Neuronal stem cell (in vitro differentiated cells): ENCODE results near the gene ERFL.
"Not testable (repeated sequence)": the region's sequence is repeated elsewhere in the genome, so short reads cannot be mapped to it uniquely, and the experiment has no call there.

Source experiments
- DNase-seq: peaks from one replicate; pipeline ENCODE4 v3.0.0-alpha.2; 2013; ENCODE audit warnings: low spot score
- H2AFZ ChIP-seq: one replicate; pipeline ENCODE4 v1.6.1; 2013; ENCODE audit warnings: mild to moderate bottlenecking, low read length, inconsistent platforms
- H2AK5ac ChIP-seq: 2 replicates; pipeline ENCODE4 v1.6.1; 2013; ENCODE audit warnings: low read depth, mild to moderate bottlenecking, inconsistent platforms, low read length, moderate library complexity, mixed read lengths
- H2BK120ac ChIP-seq: 2 replicates; pipeline ENCODE4 v1.6.1; 2013; ENCODE audit warnings: low read depth, mild to moderate bottlenecking, inconsistent platforms, low read length, moderate library complexity, mixed read lengths
- H2BK12ac ChIP-seq: one replicate; pipeline ENCODE4 v1.6.1; 2013; ENCODE audit warnings: low read length, inconsistent platforms
- H2BK15ac ChIP-seq: 2 replicates; pipeline ENCODE4 v1.6.1; 2013; ENCODE audit warnings: mild to moderate bottlenecking, low read length, inconsistent platforms, mixed read lengths
- H2BK5ac ChIP-seq: one replicate; pipeline ENCODE4 v1.6.1; 2013; ENCODE audit warnings: inconsistent platforms, mild to moderate bottlenecking, low read length, moderate library complexity
- H3K14ac ChIP-seq: one replicate; pipeline ENCODE4 v1.6.1; 2013; ENCODE audit warnings: low read length, inconsistent platforms
- H3K18ac ChIP-seq: 2 replicates; pipeline ENCODE4 v1.6.1; 2013; ENCODE audit warnings: low read length, inconsistent platforms
- H3K23ac ChIP-seq: 2 replicates; pipeline ENCODE4 v1.6.1; 2013; ENCODE audit warnings: low read depth, mild to moderate bottlenecking, mixed read lengths, low read length, inconsistent platforms; ENCODE audit not compliant: poor library complexity
- H3K27ac ChIP-seq: replicated peaks from 3 replicates; pipeline ENCODE4 v1.5.1; 2013; ENCODE audit warnings: low read length, inconsistent platforms
- H3K27me3 ChIP-seq, 3 experiments: 2 replicates each; pipeline ENCODE4 v1.6.1; 2013; ENCODE audit warnings: low read length in 3 of 3, mild to moderate bottlenecking in 2 of 3, inconsistent platforms in 1 of 3, low read depth in 1 of 3, mixed read lengths in 1 of 3, moderate library complexity in 1 of 3; ENCODE audit not compliant: control insufficient read depth in 3 of 3, insufficient read depth in 3 of 3
- H3K36me3 ChIP-seq, 2 donors: replicated peaks in 1 of 2; 2 replicates each; pipeline ENCODE4 v1.6.1; 2013; ENCODE audit warnings: low read length in 2 of 2; ENCODE audit not compliant: control insufficient read depth in 2 of 2, insufficient read depth in 2 of 2
- H3K4ac ChIP-seq: 2 replicates; pipeline ENCODE4 v1.6.1; 2013; ENCODE audit warnings: inconsistent platforms, mild to moderate bottlenecking, low read length, moderate library complexity
- H3K4me1 ChIP-seq, 2 donors: 1 replicate in 1 of 2; 2 replicates in 1 of 2; pipeline ENCODE4 v1.6.1; 2013; ENCODE audit warnings: low read length in 2 of 2, low read depth in 1 of 2; ENCODE audit not compliant: control insufficient read depth in 2 of 2, insufficient read depth in 1 of 2
- H3K4me2 ChIP-seq: one replicate; pipeline ENCODE4 v1.6.1; 2013; ENCODE audit warnings: mild to moderate bottlenecking, low read length, inconsistent platforms; ENCODE audit not compliant: insufficient read depth, poor library complexity, severe bottlenecking
- H3K4me3 ChIP-seq, 2 donors: 2 replicates each; pipeline ENCODE4 v1.5.1; 2013; ENCODE audit warnings: low read length in 2 of 2, mild to moderate bottlenecking in 2 of 2, inconsistent platforms in 1 of 2, moderate library complexity in 1 of 2
- H3K79me1 ChIP-seq: one replicate; pipeline ENCODE4 v1.6.1; 2013; ENCODE audit warnings: low read depth, mild to moderate bottlenecking, inconsistent platforms, low read length, moderate library complexity
- H3K9ac ChIP-seq: one replicate; pipeline ENCODE4 v1.6.1; 2013; ENCODE audit warnings: mild to moderate bottlenecking, low read depth, low read length, inconsistent platforms; ENCODE audit not compliant: poor library complexity
- H3K9me3 ChIP-seq, 2 donors: replicated peaks in 1 of 2; 2 replicates each; pipeline versions ENCODE3 to v1.6.1; 2013; ENCODE audit warnings: low read length in 2 of 2, mild to moderate bottlenecking in 2 of 2, inconsistent platforms in 1 of 2, low read depth in 1 of 2, mixed read lengths in 1 of 2, moderate library complexity in 1 of 2; ENCODE audit not compliant: control insufficient read depth in 2 of 2, insufficient read depth in 1 of 2
- H4K8ac ChIP-seq: one replicate; pipeline ENCODE4 v1.6.1; 2013; ENCODE audit warnings: low read depth, mild to moderate bottlenecking, inconsistent platforms, low read length, moderate library complexity
- H4K91ac ChIP-seq: one replicate; pipeline ENCODE4 v1.6.1; 2013; ENCODE audit warnings: low read length, low read depth, mild to moderate bottlenecking, inconsistent platforms; ENCODE audit not compliant: poor library complexity
- WGBS, 2 donors: extraction: QIAGEN DNeasy Blood & Tissue Kit; methylation state at CpG; one replicate each; pipeline ENCODE4 v1.1.7; 2013; ENCODE audit warnings: missing lambda C conversion rate in 2 of 2, mixed read lengths in 1 of 2; ENCODE audit not compliant: insufficient read length in 2 of 2, insufficient replicate concordance in 1 of 2; ENCODE audit errors: extremely low coverage in 2 of 2; 5-methylcytosine and 5-hydroxymethylcytosine counted together

ERFL gene

DNA sequence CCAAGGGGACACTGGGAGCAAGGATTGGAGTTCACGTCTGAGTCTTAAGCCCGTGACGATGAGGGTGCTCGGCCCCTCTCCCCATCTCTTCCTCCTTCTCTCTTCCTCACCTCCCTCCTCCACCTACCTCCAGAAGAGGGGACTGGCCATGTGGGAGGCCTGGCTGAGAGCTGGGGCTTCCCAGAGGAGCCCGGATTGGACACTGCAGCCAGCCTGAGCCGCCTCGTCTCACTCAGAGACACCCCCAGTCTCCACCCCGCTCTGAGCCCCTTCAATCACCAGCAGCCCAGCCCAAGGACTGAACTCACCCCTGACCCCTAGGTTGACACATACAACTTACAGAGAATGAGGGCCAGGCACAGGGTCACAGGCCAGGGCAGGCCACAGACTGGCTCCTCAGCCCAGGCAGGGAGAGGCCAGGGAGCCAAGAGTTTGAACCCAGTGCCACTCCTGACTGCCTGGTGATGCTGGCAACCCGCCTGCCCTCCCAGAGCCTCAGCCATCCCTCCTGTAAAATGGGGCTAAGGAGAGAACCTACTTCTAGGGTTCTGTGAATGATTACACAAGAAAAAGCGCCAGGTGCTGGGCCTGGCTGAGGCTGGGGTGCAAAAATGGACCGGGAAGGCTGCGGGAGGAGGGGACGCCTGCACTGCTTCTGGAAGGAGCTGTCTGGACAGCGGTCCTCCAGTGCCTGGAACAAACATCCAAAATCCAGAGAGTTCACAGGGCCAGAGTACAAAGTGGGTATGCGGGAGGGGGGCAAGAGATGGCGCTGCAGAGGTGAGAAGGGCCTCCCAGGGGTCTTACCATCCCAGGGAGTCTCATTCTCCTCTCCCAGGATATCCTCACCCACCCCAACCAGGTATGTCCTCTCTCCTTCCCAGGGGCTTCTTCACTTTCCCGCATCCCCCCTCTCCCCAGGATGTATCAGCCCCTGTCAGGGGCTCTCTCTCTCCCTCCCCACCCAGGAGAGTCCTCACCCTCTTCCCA lies 50.0 kb downstream of the ERFL start:
- Histone ChIP-seq H3K4me3 (no peak overlapping the region), H2BK120ac (no peak overlapping the region), H4K91ac (no peak overlapping the region), H3K14ac (no peak overlapping the region), H3K4me2 (no peak overlapping the region), H3K27ac (no peak overlapping the region), H2BK15ac (peak overlapping the region; percentile 59), H3K4me1 (peaks cover 0 to 4% of the 10 kb centered on the region in 2 donors), H2BK5ac (no peak overlapping the region), H3K9me3 (no peaks in the 10 kb centered on the region), H3K18ac (no peak overlapping the region), H3K27me3 (peaks cover 0 to 42% (median 15%) of the 10 kb centered on the region in 3 experiments), H3K36me3 (no peaks in the 10 kb centered on the region), H3K9ac (no peak overlapping the region), H3K4ac (no peak overlapping the region), H3K23ac (no peak overlapping the region), H4K8ac (no peak overlapping the region), H3K79me1 (no peaks in the 10 kb centered on the region), H2BK12ac (no peak overlapping the region), H2AFZ (no peak overlapping the region), H2AK5ac (peak overlapping the region; percentile 83)
- no CpG with 5 or more reads among the region's 17 CpGs for whole genome bisulfite sequencing, 2 donors
- DNase-seq, result no peak

- DNase-seq, result no peak
Observed at GRCh38 chr19:41876847-41877832, 51.1 kb downstream of the ERFL start, which contains the start of gene CD79A. CD79A (plus strand) TSS chr19:41877279; CDS start chr19:41877305, 26 bp downstream.

GRCh38 chr19:41875973-41876372 lies 52.3 kb downstream of the ERFL start:
- no CpG with 5 or more reads among the region's 3 CpGs for WGBS, 2 donors
- not testable (repeated sequence) for DNase-seq

More at GRCh38 chr19:41876847-41877832, 51.1 kb downstream of the ERFL start, which contains the start of gene CD79A:
- H2AK5ac ChIP-seq, result no peak within 1 kb of the TSS
- H4K8ac ChIP-seq, result no peak within 1 kb of the TSS
- H3K79me1 ChIP-seq, result no peaks in the 10 kb centered on the region
- H3K27ac ChIP-seq, result no peak within 1 kb of the TSS
- H4K91ac ChIP-seq, result no peak within 1 kb of the TSS
- peak within 1 kb of the TSS; percentile 64 for H2BK15ac ChIP-seq
- peaks cover 0 to 35% (median 7%) of the 10 kb centered on the region in 3 experiments for H3K27me3 ChIP-seq
- H3K4me1 ChIP-seq, result peaks cover 0 to 4% of the 10 kb centered on the region in 2 donors
- peak within 1 kb of the TSS; percentile 87 for H3K23ac ChIP-seq
- H2BK12ac ChIP-seq, result no peak within 1 kb of the TSS
- H3K4ac ChIP-seq, result no peak within 1 kb of the TSS
- no CpG with 5 or more reads among the region's 9 CpGs for WGBS, 2 donors
- H3K9me3 ChIP-seq, result no peaks in the 10 kb centered on the region
- H3K36me3 ChIP-seq, result peaks cover 2 to 3% of the 10 kb centered on the region in 2 donors
- H3K9ac ChIP-seq, result peak within 1 kb of the TSS; percentile 16
- H2AFZ ChIP-seq, result no peak within 1 kb of the TSS
- no peak within 1 kb of the TSS for H3K18ac ChIP-seq
- H3K4me2 ChIP-seq, result no peak within 1 kb of the TSS
- no peak within 1 kb of the TSS for H3K14ac ChIP-seq
- no peak within 1 kb of the TSS for H3K4me3 ChIP-seq
- no peak within 1 kb of the TSS for H2BK120ac ChIP-seq
- H2BK5ac ChIP-seq, result no peak within 1 kb of the TSS

More at GRCh38 chr19:41875973-41876372, 52.3 kb downstream of the ERFL start:
- not testable (repeated sequence) for H2BK15ac ChIP-seq, H3K18ac ChIP-seq, H3K9ac ChIP-seq, H3K23ac ChIP-seq, H2AK5ac ChIP-seq, H3K27ac ChIP-seq, H2BK5ac ChIP-seq, H3K14ac ChIP-seq, H4K91ac ChIP-seq, H2BK12ac ChIP-seq, H3K4me2 ChIP-seq, H3K4me1 ChIP-seq, H2BK120ac ChIP-seq, H3K9me3 ChIP-seq, H3K4ac ChIP-seq, H2AFZ ChIP-seq, H3K4me3 ChIP-seq, H3K79me1 ChIP-seq, H4K8ac ChIP-seq
- Histone ChIP-seq H3K36me3 (peaks cover 14 to 15% of the 10 kb centered on the region in 2 donors), H3K27me3 (peaks cover 0 to 27% (median 2%) of the 10 kb centered on the region in 3 experiments)
